Measurements from ENCODE around the gene GJA4. TPM values are rescaled to one million over a fixed set of nuclear protein-coding genes. Genes with fewer than 3 reads are reported as not detected.

The GJA4 gene
- total RNA-seq, 4 donors from 2014 or later = 1.9 to 5.2 (median 3.2) TPM; not detected in 1

GRCh38 chr1:34746101-34746500 lies 46.7 kb upstream of the GJA4 start:
- intact Hi-C loops (cut with DNase I; ENCODE audit: low total_unique reads) = loop anchor here (10.0 kb wide), 1 partner anchor 1111 kb away; no protein-coding TSS in a partner anchor

GRCh38 chr1:34746785-34747637 lies 45.8 kb upstream of the GJA4 start:
- no peaks in the 10 kb centered on the region for H3K9me3 ChIP-seq
- in situ Hi-C loops (cut with MboI; ENCODE audit: low pct_ligation_motif_present in 1 of 4, low pct_unique_long_range_greater_than_20kb in 1 of 4, low sequenced_read_pairs in 3 of 4) (loop anchor here in 3 of 4 donors (10.0 to 25.0 kb wide), 3 partner anchors 282 to 1110 kb away; no protein-coding TSS in a partner anchor), intact Hi-C loops (cut with DNase I; ENCODE audit: low total_unique reads) (loop anchor here (10.0 kb wide), 1 partner anchor 1112 kb away; no protein-coding TSS in a partner anchor)
- H3K36me3 ChIP-seq = no peaks in the 10 kb centered on the region
- no peak for TF ChIP-seq POLR2AphosphoS5 (IDR thresholded peaks at IDR 0.05)
- no peak for TF ChIP-seq POLR2A (IDR thresholded peaks at IDR 0.05)
- TF ChIP-seq, protein P1, sequence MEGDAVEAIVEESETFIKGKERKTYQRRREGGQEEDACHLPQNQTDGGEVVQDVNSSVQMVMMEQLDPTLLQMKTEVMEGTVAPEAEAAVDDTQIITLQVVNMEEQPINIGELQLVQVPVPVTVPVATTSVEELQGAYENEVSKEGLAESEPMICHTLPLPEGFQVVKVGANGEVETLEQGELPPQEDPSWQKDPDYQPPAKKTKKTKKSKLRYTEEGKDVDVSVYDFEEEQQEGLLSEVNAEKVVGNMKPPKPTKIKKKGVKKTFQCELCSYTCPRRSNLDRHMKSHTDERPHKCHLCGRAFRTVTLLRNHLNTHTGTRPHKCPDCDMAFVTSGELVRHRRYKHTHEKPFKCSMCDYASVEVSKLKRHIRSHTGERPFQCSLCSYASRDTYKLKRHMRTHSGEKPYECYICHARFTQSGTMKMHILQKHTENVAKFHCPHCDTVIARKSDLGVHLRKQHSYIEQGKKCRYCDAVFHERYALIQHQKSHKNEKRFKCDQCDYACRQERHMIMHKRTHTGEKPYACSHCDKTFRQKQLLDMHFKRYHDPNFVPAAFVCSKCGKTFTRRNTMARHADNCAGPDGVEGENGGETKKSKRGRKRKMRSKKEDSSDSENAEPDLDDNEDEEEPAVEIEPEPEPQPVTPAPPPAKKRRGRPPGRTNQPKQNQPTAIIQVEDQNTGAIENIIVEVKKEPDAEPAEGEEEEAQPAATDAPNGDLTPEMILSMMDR (IDR thresholded peaks at IDR 0.05) = no peak
- no peak for TF ChIP-seq EP300 (IDR thresholded peaks at IDR 0.05; ENCODE audit: low read depth)
- 55 to 71% methylated on average over 3 to 18 of the region's 18 CpGs for WGBS, 2 donors (ENCODE audit: low coverage in 1 of 2)
- no peaks in the 10 kb centered on the region for H3K27me3 ChIP-seq
- DNase-seq = peak; percentile 21
- H3K4me1 ChIP-seq = peaks cover 0 to 4% (median 2%) of the 10 kb centered on the region in 4 donors
- no peak overlapping the region for H3K27ac ChIP-seq
- H3K4me3 ChIP-seq = no peak overlapping the region

More at GRCh38 chr1:34746101-34746500, 46.7 kb upstream of the GJA4 start:
- Histone ChIP-seq H3K36me3 (no peaks in the 10 kb centered on the region), H3K4me3 (no peak overlapping the region), H3K27ac (no peak overlapping the region), H3K4me1 (peaks cover 0 to 4% (median 2%) of the 10 kb centered on the region in 4 donors), H3K27me3 (no peaks in the 10 kb centered on the region), H3K9me3 (no peaks in the 10 kb centered on the region)
- 89% methylated on average over 4 of the region's 4 CpGs; no CpG with 5 or more reads in 1 of the 2 donors for WGBS, 2 donors (ENCODE audit: low coverage in 1 of 2)
- TF ChIP-seq, protein P1 (IDR thresholded peaks at IDR 0.05) = no peak
- TF ChIP-seq EP300 (IDR thresholded peaks at IDR 0.05; ENCODE audit: low read depth) (no peak), POLR2AphosphoS5 (IDR thresholded peaks at IDR 0.05) (no peak), POLR2A (IDR thresholded peaks at IDR 0.05) (no peak)
- DNase-seq = no peak
- in situ Hi-C loops (cut with MboI; ENCODE audit: low pct_ligation_motif_present in 1 of 4, low pct_unique_long_range_greater_than_20kb in 1 of 4, low sequenced_read_pairs in 3 of 4) = loop anchor here in 3 of 4 donors (10.0 to 25.0 kb wide), 3 partner anchors 281 to 1109 kb away; no protein-coding TSS in a partner anchor

GRCh38 chr1:34747638-34747941 lies 45.2 kb upstream of the GJA4 start:
- H3K27me3 ChIP-seq = no peaks in the 10 kb centered on the region
- 84% methylated on average over 6 of the region's 6 CpGs; no CpG with 5 or more reads in 1 of the 2 donors for WGBS, 2 donors (ENCODE audit: low coverage in 1 of 2)
- no peak for DNase-seq

More at GRCh38 chr1:34747638-34747941, 45.2 kb upstream of the GJA4 start:
- H3K4me3 ChIP-seq = no peak overlapping the region
- peaks cover 0 to 1% (median 0%) of the 10 kb centered on the region in 4 donors for H3K4me1 ChIP-seq
- no peak for TF ChIP-seq POLR2A (IDR thresholded peaks at IDR 0.05)
- TF ChIP-seq POLR2AphosphoS5 (IDR thresholded peaks at IDR 0.05) = no peak
- TF ChIP-seq, protein P1 (IDR thresholded peaks at IDR 0.05) = no peak
- TF ChIP-seq EP300 (IDR thresholded peaks at IDR 0.05; ENCODE audit: low read depth) = no peak
- intact Hi-C loops (cut with DNase I; ENCODE audit: low total_unique reads) = loop anchor here (10.0 kb wide), 1 partner anchor 1113 kb away; no protein-coding TSS in a partner anchor
- in situ Hi-C loops (cut with MboI; ENCODE audit: low pct_ligation_motif_present in 1 of 4, low pct_unique_long_range_greater_than_20kb in 1 of 4, low sequenced_read_pairs in 3 of 4) = loop anchor here in 3 of 4 donors (10.0 to 25.0 kb wide), 3 partner anchors 283 to 1110 kb away; no protein-coding TSS in a partner anchor
- H3K9me3 ChIP-seq = no peaks in the 10 kb centered on the region
- no peak overlapping the region for H3K27ac ChIP-seq
- no peaks in the 10 kb centered on the region for H3K36me3 ChIP-seq
